ENCODE measurements around the gene RTKN. TPM values are rescaled to one million over a fixed set of nuclear protein-coding genes. Genes with fewer than 3 reads are reported as not detected.

RTKN gene
- total and polyA plus RNA-seq, 2 of the 13 experiments (the other 11 are each of a cell fraction or from before 2014, with no cell fraction given), result 159 to 166 TPM

- TF ChIP-seq, protein P1, sequence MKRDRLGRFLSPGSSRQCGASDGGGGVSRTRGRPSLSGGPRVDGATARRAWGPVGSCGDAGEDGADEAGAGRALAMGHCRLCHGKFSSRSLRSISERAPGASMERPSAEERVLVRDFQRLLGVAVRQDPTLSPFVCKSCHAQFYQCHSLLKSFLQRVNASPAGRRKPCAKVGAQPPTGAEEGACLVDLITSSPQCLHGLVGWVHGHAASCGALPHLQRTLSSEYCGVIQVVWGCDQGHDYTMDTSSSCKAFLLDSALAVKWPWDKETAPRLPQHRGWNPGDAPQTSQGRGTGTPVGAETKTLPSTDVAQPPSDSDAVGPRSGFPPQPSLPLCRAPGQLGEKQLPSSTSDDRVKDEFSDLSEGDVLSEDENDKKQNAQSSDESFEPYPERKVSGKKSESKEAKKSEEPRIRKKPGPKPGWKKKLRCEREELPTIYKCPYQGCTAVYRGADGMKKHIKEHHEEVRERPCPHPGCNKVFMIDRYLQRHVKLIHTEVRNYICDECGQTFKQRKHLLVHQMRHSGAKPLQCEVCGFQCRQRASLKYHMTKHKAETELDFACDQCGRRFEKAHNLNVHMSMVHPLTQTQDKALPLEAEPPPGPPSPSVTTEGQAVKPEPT (CRISPR knock-in tag; IDR thresholded peaks at IDR 0.05; ENCODE audit: low read depth), result peak; percentile 27; the same call in 1 of the 2 replicates
- TF ChIP-seq HNRNPK (IDR thresholded peaks at IDR 0.05; ENCODE audit: low read depth, low read length, poor library complexity, severe bottlenecking) (no peak), KDM2A (CRISPR knock-in tag; IDR thresholded peaks at IDR 0.05; ENCODE audit: borderline replicate concordance, low read depth) (peak; percentile 58; the same call in 1 of the 2 replicates), ZNF136 (CRISPR knock-in tag; IDR thresholded peaks at IDR 0.05; ENCODE audit: low read depth) (peak; percentile 80; the same call in 1 of the 2 replicates), PCBP2 (optimal IDR thresholded peaks at IDR 0.05; ENCODE audit: low read depth, low read length, poor library complexity, severe bottlenecking) (no peak), HNRNPLL (IDR thresholded peaks at IDR 0.05; ENCODE audit: low read depth, low read length, poor library complexity, severe bottlenecking) (peak; percentile 96), BRD4 (CRISPR knock-in tag; IDR thresholded peaks at IDR 0.05) (no peak), ZNF768 (CRISPR knock-in tag; IDR thresholded peaks at IDR 0.05) (peak; percentile 27; the same call in 1 of the 2 replicates), ZIK1 (CRISPR knock-in tag; IDR thresholded peaks at IDR 0.05; ENCODE audit: borderline replicate concordance, low read depth) (0 out of 2 replicates have a peak, but pooled peaks have one; percentile 62), RFXAP (CRISPR knock-in tag; IDR thresholded peaks at IDR 0.05; ENCODE audit: borderline replicate concordance) (peak; percentile 73; the same call in 1 of the 2 replicates), DMAP1 (CRISPR knock-in tag; IDR thresholded peaks at IDR 0.05) (peak; percentile 62), NR2F6 (IDR thresholded peaks at IDR 0.05) (no peak), NR2F6 (CRISPR knock-in tag; IDR thresholded peaks at IDR 0.05) (peak; percentile 9; the same call in 1 of the 2 replicates), ARNTL (CRISPR knock-in tag; IDR thresholded peaks at IDR 0.05) (no peak), DZIP1 (CRISPR knock-in tag; IDR thresholded peaks at IDR 0.05) (no peak), NPAS2 (CRISPR knock-in tag; IDR thresholded peaks at IDR 0.05; ENCODE audit: borderline replicate concordance) (no peak), SMYD3 (CRISPR knock-in tag; IDR thresholded peaks at IDR 0.05) (no peak), ZNF337 (CRISPR knock-in tag; IDR thresholded peaks at IDR 0.05; ENCODE audit: borderline replicate concordance, low read depth) (0 out of 2 replicates have a peak, but pooled peaks have one; percentile 58)
- TF ChIP-seq, protein P2, sequence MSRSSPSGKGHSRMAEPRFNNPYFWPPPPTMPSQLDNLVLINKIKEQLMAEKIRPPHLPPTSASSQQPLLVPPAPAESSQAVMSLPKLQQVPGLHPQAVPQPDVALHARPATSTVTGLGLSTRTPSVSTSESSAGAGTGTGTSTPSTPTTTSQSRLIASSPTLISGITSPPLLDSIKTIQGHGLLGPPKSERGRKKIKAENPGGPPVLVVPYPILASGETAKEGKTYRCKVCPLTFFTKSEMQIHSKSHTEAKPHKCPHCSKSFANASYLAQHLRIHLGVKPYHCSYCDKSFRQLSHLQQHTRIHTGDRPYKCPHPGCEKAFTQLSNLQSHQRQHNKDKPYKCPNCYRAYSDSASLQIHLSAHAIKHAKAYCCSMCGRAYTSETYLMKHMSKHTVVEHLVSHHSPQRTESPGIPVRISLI (CRISPR knock-in tag; IDR thresholded peaks at IDR 0.05; ENCODE audit: borderline replicate concordance), result 0 out of 2 replicates have a peak, but pooled peaks have one; percentile 25
- TF ChIP-seq, protein P3, sequence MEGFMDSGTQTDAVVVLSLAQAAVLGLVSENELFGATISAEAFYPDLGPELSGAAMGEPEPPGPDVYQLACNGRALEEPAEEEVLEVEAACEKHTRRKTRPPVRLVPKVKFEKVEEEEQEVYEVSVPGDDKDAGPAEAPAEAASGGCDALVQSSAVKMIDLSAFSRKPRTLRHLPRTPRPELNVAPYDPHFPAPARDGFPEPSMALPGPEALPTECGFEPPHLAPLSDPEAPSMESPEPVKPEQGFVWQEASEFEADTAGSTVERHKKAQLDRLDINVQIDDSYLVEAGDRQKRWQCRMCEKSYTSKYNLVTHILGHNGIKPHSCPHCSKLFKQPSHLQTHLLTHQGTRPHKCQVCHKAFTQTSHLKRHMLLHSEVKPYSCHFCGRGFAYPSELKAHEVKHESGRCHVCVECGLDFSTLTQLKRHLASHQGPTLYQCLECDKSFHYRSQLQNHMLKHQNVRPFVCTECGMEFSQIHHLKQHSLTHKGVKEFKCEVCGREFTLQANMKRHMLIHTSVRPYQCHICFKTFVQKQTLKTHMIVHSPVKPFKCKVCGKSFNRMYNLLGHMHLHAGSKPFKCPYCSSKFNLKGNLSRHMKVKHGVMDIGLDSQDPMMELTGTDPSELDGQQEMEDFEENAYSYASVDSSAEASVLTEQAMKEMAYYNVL (CRISPR knock-in tag; IDR thresholded peaks at IDR 0.05; ENCODE audit: borderline replicate concordance), result peak; percentile 50
- TF ChIP-seq, protein P4, sequence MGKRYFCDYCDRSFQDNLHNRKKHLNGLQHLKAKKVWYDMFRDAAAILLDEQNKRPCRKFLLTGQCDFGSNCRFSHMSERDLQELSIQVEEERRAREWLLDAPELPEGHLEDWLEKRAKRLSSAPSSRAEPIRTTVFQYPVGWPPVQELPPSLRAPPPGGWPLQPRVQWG (CRISPR knock-in tag; IDR thresholded peaks at IDR 0.05; ENCODE audit: borderline replicate concordance, low read depth), result no peak
These were observed 20.4 kb downstream of the RTKN start, which contains the start of the genes C2orf81 and WDR54 (continued) for GRCh38 chr2:74421221-74421870.
